NCI-H82 treated with DMSO at 0.1 percent for 48 hours (cell line): ENCODE data around the gene RFX3.

Experiments used
- DNase-seq: peaks from one replicate; lab custom pipeline; 2025; ENCODE audit not compliant: unreplicated experiment; lab: John Stamatoyannopoulos, UW

RFX3 gene

DNA sequence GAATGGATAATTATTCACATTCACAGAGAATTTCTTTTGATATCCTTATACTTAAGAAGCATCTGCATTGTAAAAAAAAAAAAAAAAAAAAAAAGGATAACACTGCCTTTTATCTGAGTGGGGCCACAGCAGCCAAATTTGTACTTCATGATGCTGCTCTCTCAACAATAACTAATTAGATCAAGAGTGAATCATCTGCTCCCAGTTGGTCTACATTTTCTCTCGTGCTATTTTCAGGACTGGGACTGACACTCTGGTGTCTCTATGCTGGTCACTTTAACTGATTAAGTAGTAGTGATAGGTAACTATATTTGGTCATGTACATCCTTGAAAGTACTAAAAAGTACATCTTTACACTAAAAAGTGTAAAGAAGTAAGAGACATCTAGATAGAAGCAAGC lies 90.1 kb downstream of the RFX3 start:
- DNase-seq, result no peak

DNA sequence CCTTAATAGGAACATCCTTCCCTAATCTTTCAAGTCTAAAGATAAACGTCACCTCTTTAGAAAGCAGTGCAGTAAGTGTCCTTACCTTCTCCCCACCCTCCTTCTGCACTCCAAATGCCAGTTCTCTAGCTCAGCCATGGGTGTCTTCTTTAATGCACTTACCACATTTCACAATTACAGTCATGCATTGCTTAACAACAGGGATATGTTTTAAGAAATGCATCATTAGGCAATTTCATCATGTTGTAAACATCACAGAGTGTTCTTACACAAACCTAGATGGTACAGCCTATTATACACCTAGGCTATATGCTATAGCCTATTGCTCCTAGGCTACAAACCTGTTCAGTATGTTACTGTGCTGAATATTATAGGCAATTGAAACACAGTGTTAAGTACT lies 91.2 kb downstream of the RFX3 start:
- no peak for DNase-seq

DNA sequence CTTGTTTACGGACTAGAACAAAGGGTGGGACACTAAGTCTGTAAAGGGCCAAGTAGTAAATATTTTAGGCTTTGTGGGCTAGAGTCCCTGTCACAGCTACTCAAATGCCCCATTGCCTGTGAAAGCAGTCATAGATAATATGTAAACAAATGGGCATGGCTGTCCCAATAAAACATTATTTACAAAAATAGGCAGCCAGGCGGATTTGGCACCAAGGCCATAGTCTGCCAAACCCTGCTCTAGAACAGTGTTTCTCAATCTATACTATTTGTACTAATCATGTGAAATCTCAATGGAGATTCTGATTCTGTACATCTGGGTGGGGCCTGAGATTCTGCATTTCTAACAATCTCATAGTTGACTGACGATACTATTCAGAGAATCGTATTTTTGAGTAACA lies 92.0 kb downstream of the RFX3 start:
- no peak for DNase-seq

DNA sequence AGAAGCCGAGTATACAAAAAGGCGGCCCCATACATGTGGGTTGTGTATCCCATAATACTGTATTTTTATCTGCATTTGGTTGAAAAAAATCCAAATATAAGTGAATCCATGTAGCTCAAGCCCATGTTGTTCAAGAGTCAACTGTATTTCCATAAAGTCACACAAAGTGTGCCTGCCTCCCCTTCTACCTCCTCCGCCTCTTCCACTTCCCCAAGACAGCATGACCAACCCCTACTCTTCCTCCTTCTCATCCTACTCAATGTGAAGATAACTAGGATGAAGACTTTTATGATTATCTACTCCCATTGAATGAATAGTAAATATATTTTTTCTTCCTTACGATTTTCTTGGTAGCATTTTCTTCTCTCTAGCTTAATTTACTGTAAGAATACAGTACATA lies 92.7 kb downstream of the RFX3 start:
- no peak for DNase-seq

DNA sequence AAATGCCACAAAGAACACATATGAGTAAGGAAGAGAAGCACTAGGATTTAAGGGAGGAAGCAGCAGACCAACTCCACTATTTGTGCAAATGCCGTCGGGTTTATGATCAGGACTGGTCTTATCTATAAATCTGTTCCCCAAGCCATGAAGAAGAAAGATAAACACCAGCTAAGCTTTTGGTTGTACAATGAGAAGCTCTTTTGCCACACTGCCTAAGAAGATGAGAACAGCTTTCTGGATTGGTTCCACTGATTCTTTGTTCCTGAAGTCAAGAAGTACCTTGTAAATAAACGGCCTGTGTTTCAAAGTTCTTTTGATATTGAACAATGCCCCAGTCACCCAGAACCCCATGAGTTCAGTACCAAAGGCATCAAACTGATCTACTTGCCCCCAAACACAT lies 93.9 kb downstream of the RFX3 start:
- no peak for DNase-seq

DNA sequence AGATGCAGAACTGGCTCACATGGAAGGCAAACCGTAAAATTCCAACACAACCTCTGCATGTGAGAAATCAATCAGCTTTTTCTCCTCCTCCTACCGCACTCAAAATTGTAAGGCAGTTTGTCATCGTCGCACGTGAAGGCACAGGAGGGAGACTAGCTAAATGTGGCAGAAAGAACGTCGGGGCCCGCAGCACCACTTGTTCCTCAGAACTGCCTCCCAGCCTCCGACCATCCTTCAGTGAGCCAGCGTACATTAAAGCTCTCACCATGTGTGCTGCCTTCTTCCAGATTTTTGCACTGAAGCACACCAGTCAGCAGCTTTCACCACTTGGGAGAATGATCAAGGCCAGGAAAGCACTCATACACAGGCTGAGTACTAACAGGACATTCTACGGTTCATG lies 105.9 kb downstream of the RFX3 start:
- DNase-seq, result no peak

DNA sequence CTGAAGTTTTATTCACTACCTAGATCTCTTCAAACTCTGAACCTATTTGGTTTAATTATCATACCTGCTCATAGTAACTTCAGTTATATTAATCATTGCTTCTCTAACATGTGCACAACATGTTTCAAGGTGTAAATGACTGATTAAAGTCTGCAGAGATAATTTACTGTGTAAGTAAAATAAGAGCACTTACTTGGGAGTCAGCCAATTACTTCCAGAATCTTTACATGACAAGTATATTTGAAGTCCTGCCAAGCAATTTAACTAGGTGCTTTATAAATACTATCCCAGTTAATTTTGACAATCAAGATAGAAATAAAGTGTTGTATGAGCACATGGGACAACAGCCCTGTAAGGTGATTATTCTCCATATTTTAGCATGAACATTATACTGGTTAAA lies 109.9 kb downstream of the RFX3 start:
- no peak for DNase-seq

DNA sequence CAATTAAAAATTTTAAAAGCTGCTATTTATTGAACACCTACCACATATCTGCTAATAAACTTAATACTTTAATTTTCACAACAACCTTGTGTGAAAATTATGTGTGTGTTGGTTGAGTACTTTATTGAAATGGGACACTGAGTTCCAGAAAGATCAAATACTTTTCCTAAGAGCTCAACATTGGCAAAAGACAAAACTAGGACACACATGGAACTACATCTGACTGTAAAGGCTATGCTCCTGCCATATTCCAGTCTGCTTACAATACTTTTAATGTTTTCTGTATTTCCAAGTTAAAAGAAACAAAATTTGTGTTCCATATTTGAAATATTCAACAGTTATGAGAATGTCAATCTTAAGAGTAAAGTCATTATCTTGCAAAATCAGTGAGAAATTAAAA lies 111.8 kb downstream of the RFX3 start:
- no peak for DNase-seq

DNA sequence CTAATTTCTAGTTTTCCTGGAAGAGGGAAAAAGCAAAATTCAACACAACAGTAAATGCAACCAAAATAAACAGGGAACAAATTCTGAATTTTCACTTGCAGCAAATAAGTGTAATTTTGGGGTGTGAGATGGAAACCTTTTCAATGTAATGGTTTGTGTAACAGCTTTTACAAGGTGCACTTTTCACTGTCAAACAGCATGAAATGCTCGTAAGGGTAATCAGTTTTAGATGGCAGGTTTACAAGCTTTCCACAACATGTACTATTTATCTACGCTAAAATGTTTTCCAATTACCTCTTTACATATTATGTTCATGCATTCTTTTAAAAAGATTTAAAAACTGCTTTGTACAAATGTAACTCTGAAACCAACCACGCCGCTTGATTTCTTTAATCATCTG lies 115.3 kb downstream of the RFX3 start:
- no peak for DNase-seq

DNA sequence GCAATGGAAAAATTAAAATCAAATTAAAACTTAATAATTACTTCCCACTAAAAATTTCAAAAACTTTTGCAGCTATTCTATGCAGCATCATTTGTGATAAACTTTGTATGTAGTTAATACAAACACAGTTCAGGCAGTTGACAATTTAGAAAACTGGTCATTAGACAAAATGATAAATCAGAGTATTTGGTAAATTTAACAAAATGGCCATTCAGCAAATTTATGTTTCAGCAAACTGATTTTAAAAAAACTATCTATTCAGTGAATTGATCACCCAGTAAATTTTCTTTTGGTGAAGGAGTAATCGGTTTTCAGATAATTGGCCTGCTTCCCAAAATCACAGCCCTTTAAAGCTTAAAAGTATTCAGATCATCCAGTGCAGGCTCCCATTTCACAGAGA lies 116.3 kb downstream of the RFX3 start:
- no peak for DNase-seq

DNA sequence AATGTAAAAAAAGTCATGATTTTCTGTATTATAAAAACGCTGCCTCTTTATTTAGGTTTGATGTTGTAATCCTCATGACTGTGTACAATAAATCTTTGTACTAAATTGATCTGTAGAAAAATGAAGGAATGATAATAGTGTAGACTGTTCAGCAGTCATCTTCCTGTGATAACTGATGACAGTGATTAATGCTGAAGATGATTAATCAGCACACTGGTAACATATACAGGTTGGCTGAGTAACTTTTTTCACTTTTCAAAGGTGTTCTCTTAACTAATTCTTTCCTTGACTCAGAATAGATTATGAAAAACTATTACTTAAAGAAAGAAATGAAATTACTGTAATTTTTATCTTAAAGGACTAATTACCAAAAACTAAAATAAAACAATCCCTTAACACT lies 122.5 kb downstream of the RFX3 start:
- DNase-seq, result no peak

DNA sequence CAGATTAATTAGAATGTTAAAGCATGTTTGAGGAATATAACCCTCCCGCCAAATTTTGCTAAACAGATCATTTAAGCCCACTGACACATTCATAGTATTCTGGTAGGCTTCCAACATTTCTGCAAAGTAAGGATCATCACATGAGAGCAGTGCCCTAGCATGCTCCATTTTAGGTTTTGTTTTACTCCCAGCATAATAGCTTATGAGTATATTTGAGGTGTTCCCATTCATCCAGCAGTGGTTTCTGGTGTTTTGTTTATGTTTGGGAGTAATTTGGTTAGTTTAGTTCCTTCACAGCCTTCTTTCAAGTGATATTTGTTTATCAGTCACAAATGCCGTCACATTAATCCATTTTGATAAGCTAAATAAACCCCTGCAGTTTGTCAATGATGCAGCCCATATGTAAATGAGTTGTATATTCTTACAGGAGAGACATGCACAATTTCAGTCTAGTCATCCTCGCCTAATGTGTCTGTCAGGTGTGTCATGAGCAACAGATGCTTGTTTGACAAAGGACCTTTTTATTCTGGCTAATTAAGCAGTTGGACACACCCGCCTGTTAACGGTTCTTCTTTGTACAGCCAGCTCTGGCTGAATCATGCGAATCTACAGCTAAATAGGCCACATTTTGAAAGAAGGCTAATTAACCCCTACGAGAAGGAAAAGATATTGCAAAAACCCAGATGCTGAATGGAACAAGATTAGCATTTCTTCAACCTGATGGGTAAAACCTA lies 124.4 kb downstream of the RFX3 start:
- DNase-seq, result no peak

DNA sequence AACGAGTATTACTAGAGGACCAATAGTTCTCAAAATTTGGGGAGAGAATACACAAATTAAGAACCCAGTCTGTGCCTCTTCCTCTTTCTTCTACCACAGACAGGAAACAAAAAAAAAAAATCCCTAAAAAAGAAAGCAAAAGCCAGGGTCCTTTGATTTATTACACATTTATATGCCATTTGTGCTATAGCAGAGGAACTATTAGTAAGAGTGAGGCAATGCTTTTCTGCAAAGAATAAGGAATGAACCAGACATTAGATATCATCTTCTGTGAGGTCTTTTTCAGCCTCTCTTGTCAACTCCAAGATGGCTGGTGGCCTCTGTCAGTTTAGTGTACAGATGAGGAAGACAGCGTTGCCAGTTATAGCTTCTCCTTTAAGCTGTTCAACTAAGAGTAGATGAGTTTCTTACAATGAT lies 127.6 kb downstream of the RFX3 start:
- DNase-seq, result no peak

DNA sequence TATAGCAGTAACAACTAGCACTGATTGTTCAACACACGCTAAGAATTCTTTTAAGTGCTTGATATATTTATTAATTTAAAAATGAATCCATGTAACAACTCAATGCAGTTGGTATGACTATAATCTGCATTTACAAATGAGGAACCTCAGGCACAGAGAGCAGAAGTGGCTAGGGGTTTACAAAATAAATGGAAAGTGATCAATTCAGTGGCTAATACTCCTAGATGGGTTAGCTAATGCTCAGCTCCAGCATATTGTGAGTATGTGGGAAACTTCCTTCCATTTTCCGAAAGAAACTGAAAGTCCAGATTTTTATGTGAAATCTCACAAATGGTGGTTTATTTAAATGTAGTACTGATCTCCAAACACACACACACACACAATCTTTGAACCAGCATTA lies 128.0 kb downstream of the RFX3 start:
- no peak for DNase-seq

DNA sequence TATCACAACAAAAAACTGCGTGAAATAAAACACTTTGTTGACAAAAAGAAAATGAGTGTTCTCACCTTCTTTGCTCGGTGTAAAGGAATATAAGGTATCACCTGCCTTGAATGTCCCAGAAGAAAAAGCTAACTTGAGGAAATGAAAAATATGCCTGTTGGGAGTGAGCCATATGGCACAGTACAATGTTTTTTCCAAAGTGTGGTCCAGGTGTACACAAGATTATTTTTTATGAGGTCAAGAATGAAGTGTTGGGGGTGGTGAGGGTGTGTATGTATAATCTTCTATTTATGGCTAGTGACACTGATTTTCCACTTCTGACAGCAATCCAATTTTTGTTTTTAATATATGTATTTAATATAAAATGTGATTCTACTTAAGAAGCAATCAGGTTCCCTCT lies 134.4 kb downstream of the RFX3 start:
- DNase-seq, result no peak

DNA sequence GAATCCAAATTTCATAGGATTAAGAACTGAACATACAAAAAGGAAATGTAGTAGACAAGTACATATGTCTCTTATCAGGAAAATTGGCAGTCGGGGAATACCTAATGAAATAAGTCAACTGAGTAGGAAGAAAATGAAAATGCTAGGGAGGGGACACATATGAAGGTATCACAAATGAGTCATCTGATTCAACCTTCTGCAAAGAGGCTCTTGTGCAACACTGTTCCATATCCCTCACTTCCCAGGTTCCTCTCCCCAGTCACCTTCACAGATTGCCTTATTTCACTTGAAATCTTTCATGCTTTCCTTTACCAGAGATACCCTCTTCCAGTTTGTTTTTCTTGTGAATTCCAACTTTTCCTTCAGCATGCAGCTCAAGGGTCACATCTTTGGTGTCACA lies 139.0 kb downstream of the RFX3 start:
- DNase-seq, result no peak

DNA sequence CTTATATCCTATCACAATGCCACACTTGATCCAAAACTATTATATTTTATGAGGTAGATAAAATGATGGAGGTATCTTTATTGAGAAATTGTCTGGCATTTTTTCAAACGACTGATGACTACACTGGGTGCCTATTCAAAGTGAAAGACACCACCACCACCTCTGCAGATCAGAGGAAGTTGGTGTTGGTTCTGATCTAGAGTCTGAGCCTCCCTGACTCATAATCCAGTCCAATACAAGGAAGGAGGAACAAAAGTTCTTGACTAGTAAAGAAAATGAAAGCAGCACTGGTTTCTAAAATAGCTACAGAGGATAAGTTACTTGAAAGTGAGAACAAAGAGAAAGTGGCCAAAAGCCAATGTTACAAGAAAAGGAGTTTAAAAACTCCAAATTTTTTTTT lies 139.9 kb downstream of the RFX3 start:
- DNase-seq, result no peak

DNA sequence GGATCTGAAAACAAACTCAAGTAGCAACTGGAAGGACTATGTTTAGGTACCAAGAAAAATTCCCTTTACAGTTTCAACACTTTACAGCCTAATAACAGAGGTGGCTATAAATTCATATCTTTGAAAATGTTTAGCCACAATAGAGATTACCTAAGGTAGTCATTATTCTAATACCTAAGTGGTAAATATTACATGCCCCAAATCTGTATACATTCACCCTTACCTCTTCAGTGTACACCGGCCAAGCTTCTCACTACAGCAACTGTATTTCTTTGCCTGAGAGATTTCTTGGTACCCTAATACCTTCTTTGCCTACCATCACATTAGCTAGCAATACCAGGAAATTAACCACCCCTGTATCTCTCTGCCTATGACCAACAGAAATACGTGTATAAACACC lies 154.0 kb downstream of the RFX3 start:
- DNase-seq, result no peak

DNA sequence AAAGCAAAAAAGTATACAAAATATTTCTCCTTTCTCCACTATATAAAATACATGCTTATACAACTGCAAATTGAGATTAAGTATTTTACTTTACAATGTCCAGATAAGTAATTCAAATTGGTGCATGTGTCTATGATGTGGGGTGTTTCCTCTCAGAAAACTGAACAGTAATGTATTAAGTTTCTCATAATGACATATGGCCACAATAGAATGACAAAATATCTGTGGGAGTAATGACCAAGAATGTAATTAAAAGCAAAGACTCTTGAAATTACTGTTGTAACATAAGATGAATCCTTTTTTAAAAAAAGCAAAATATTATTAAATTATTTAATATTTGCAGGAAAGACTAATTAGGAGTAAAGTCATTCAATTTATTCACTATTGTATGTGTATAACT lies 155.1 kb downstream of the RFX3 start:
- DNase-seq, result no peak

DNA sequence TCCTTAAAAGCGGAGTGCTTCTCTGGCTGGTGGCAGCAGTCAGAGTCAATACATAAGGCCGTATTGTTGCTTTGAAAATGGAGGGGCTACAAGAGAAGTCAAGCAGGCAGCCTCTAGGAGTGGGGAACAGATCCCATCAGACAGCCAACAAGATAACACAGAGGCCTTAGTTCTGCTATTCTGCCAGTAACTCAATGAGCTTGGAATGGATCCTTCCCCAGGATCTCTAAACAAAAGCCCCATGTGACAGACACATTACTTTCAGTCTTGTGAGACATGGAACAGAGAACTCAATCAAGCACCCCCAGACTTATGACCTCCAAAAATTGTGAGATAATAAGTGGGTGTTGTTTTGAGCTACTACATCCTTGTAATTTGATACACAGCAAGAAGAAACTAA lies 158.6 kb downstream of the RFX3 start:
- DNase-seq, result no peak

DNA sequence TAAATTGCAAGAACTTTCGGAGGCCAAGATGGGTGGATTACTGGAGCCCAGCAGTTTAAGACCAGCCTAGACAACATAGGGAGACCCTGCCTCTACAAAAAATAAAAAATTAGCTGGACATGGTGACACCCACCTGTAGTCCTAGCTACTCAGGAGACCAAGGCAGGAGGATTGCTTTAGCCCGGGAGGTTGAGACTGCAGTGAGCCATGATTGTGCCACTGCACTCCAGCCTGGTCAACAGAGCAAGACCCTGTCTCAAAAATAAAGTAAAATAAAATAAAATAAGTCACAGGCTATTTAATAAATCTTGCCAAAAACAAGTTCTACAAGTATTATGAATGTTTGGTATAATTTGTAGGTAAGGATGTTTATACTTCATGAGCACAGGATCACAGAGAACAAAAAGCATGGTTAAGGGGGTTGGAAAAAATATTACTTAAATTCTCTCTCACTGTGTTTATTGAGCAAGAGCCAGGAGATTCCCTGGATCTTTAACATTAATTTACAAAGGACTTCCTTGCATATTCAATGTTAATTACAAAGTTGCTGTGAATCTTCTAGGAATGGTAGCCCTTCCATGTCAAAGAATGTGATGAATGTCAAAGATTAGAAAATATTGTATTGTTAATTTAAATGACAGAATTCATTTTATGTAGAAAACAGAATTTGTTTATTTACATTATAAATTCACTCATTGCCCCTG lies 164.0 kb downstream of the RFX3 start:
- no peak for DNase-seq

DNA sequence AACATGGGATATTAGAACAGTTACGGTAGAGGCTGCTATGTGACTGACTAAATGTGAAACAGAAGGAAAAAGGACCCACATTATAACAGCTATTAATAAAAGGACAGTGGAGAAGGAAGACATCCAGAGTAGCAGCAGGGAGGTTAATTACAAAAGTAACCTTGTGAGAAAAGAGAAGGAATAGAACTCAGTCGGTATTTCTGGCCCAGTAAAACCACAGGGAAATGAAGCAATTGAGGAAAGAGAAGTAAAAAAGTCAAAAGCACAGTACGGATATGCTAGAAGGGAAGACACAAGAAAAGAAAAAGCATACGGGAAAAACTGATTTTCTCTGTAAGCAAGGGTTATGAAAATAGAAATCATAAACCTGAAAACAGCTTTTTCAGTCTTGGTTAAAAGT lies 164.7 kb downstream of the RFX3 start:
- DNase-seq, result no peak

DNA sequence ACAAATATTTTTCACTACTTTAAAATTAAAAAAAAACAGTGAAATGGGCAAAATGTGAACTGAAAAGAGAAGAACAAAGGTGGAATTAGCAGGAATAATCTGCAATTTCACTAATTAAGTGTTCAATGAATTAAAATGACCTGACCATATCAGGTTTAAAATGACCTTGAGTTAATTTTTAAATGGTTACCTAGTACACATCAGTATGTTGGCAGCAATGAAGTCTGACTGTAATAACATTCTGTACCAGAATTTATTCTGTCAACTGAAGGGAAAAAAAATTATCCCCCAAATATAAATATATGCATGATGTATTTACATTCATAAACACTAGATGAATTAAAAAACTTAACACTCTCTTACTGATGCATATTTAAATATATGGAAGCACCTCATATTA lies 165.6 kb downstream of the RFX3 start:
- no peak for DNase-seq
